T1000 (cell line): ENCODE data around the gene CHST8.
"Not testable (repeated sequence)": the region's sequence is repeated elsewhere in the genome, so short reads cannot be mapped to it uniquely, and the experiment has no call there.

Experiments
- DNase-seq: peaks from one replicate; lab custom pipeline; 2025; ENCODE audit warnings: mixed read lengths; lab: John Stamatoyannopoulos, UW

The CHST8 gene

DNA sequence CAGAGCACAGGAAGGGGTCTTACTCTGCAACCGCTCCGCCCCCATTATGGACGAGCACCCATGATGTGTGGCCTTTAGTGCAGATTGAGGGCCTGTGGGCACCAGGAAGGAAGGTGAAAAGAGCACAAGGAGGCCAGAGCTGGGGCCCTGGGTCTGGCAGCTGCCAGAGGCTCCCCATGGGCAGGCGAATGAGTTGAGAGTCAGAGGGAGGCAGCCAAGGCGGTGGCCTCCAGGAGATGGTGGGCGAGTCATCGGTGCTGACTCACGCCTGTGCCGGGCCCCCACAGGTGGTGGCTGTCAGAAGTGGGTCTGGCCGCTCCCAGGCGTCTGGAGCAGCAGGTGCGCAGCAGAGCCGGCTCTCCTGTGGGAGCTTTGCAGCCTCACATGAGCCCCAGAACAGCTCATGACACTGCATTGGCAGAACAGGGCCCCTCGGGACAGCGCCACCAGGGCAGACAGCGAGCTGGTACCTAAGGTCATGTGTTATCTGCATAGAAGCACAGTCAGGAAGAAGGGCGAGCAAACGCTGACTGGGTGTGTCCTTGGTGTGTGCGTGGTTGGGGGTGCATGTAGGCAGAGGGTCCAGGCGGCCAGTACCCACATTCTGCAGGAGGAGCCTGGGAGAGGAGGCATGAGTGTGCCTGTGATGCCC lies 68.8 kb downstream of the CHST8 start:
- DNase-seq, result no peak

DNA sequence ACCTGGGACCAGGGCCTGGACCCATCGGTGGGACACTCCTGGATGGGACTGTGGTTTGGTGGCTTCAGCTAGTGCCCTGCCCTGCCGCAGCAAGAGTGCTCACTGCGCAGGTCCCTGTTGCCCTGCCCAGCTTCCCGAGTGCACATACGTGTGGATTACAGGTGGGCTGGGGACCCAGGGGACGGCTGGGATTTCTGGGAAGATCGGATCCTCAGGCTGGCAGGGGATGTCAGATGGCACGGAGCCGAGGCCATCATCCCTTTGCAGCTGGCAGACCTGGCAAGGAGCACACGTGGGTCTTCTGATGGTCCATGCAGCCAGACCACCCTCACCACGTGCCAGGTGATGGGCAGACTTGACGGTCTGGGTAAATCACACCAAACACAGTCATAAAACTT lies 69.3 kb downstream of the CHST8 start:
- no peak for DNase-seq

DNA sequence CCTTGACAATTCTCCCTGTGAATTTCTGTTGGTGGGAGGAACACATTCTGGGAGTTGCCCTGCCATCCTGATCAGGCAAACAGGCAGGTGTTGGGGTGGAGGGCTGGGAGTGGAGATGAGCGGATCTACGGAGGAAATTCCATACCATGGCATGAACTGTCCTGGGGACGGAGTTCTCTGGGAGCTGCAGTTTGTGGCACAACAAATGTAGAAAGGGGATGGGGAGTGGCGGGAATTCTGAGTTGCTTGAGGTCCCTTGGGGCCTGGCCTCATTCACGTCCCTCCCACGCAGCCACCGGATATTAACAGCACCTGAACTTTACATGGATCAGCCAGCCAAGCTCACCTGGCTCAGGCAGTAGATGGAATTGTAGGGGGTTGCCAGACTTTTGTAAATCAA lies 70.0 kb downstream of the CHST8 start:
- DNase-seq, result no peak

DNA sequence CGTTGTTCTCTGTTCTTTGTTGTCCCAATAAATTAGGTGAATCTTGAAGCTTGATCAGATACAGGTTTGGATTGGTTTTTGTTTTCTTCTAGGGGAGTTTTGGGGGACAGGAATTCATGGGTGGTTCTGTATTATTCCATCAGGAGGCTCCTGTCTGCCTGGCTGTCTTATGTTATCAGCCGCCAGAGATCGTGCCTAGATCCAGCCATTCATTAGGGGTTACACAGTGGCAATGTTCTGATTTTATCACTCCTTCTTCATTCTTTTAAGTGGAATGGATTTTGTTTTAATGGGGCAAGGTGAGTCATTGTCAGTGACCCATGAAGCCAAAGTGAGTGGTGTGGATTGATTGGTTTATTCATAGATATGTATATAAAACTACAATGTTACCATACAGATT lies 71.9 kb downstream of the CHST8 start:
- DNase-seq, result no peak

DNA sequence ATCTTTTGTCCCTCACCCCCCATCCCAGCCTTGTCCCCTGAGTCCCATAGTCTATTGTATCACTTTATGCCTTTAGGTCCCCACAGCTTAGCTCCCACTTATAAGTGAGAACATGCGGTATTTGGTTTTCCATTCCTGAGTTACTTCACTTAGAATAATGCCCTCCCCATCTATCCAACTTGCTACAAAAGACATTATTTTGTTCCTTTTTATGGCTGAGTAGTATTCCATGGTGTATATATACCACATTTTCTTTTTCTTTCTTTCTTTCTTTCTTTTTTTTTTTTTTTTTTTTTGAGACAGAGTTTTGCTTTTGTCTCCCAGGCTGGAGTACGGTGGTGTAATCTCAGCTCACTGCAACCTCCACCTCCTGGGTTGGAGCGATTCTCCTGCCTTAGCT lies 73.8 kb downstream of the CHST8 start:
- not testable (repeated sequence) for DNase-seq

DNA sequence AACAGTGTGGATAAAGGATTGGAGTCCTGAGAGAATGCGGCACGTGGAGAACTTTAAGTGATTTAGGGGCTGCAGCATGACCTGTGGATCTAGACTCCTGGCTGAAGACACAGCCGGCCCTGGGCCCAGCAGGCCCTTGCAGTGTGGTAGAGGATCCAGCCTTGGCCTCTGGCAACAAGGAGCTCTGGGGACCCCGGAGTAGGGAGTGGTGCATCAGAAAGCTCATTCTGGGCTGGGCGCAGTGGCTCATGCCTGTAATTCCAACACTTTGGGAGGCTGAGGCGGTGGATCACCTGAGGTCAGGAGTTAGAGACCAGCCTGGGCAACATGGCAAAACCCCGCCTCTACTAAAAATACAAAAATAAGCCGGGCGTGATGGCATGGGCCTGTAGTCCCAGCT lies 76.0 kb downstream of the CHST8 start:
- DNase-seq, result no peak

DNA sequence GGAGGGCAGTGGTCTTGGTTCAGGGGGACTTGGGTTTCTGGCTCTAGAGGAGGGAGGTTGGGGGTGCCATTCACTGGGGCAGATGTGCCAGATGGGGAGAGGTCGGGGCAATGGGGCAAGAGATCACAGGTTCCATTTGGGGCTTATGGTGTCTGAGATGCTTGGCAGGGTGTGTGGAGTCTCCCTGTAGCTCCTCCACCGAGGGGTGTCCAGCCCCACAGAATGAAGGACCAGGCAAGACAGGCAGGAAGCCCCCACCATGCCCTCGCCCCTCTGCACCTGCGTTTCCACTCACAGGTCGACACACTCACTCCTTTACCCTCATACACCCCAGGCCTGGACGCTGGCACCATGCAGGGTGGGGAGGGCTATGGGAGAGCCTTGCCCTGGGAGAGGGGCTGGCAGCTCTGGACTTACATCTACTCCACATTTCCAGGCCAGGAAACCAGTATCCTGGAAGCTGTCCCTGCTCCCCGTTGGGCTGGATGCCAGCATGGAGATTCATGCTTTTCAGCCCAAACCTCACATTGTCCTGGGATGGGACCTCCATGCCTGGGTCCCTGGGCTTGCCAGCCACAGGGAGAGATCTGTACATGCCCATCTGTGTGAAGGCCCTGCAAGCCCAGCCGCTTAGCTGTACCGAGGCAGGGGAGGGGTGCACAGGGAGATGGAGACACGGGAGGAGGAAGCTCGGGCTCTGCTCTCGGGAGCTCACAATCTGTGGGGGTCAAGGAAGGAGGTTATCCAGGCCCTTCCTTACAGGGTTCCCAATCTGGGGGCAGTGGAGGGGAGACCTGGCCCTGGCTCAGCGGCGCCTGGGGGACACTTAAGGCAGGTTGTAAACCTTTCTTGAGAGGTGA lies 77.1 kb downstream of the CHST8 start:
- DNase-seq, result no peak

DNA sequence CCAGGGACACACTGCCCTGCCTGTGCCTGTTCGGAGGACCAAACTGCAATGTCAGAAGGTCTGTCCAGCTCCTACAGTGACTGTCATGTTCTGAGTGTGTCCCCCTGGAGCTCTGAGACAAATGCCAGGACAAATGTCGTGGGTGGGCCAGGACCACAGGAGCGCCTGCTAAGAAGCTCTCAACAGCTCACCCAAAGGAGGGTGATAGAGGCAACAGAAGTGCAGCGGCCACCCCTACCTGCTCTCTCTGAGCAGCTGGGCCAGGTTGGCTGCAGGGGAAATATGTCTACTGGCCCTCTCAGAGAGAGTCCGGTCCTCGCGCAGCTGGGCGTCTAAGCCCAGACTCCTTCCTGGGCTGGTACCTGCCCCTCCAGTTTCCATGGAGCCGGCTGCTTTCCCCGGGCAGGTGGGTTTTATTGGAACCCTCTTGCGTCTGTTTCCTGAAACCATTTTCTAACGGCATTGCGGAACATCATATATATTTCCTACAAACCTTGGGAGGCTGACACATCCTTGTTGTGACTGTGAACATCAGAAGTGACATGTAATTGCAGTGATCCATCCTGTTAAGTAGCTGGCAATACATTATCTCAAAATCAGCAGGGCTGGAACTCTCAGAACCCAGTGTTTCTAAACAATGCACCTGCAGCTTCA lies 78.1 kb downstream of the CHST8 start:
- no peak for DNase-seq

DNA sequence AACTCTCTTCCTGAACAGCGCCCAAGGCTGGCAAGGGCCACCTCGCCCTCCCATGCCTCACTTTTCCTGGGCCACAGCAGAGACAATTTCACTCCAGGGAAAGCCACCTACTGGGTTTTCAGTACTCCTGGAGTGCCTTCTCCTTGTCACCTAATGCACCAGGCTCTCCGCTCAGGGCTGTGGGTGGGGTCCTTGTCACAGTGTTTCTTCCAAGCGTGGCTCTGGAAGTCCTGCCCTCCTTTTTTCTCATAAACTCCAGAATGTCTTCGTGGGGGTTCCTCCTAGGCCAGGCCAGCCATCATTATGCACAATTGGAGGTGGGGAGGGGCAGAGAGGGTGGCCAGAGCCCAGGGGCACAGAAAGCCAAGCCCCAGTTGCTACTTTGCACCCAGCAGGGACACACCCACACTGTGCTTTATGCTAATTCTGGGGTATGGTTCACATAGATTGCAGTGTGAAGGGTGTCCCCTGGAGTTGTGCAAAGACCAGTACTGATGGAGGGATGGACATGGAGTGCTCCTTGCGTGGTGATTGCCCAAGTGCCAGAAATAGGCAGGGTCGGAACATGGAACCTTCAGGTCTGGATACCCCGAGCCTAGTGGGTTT lies 78.8 kb downstream of the CHST8 start:
- DNase-seq, result no peak

DNA sequence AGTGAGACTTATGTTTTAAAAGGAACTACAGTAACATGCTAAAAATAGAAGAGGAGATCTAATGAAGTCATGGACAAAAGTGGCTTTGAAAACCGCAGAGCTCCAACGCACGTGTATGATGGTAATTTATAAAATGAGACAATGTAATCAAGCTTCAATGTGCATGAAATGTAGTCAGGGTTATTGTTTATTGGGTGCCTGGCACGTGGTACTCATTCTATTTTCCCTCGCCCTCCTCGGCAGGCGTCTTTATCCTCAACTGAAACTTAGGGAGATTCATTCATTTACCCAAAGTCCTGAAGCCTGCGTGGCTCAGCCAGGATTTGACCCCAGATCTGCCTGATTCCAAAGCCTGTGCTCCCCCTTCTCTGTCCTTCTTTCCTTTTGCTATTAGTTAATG lies 79.8 kb downstream of the CHST8 start:
- DNase-seq, result no peak

DNA sequence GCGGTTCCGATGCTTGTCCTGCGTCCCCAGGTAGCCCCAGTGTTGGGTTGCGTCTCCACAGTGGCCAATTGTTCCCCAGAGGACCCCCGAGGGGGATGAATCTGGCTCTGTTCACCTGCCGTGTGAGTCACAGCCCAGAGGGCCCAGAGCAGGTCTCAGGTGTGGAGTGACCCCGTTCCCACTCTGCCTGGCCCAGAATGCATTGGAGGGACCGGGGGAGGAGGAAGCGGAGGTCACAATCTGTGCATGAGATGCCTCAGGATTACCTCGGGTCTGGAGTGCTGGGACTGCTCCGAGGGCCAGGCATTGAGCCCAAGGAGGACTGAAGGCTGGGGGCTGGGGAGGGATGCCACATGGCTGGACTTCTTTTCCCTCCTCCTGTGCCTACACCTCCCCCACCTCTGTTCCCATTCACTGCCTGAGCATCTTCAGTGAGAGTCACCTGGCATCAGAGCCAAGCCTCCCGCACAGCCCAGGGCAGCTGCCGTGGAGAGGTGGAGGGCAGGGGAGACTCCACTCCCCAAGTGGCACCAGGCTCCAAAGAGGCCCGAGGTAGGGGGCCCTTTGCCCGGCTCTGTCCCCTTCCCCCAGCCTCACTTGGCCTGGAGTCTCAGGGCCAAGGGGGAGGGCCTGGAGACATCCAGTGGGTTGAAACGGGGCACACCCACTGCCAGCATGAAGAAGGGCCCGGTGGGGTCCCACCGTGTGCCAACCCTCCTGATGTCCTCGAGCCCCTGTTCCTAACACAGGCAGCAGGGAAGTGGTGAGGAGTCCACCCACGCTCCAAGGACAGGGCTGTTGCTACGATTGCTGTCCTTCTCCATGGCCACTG lies 81.1 kb downstream of the CHST8 start:
- no peak for DNase-seq

DNA sequence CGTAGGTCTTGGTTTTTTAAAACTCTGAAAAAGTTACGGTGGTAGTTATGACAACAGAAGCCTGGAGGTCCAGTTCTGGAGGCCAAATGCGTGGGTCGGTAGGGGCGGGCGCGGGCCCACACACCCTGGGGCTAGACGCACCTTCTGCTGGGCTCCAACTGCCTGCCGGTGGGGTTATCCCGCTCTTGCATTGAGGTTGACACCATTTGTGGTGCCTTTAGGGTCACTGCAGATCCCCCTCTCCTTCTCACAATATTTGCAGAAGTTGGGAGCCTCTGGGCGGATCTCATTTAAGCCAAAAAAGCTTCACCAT lies 81.6 kb downstream of the CHST8 start:
- no peak for DNase-seq

DNA sequence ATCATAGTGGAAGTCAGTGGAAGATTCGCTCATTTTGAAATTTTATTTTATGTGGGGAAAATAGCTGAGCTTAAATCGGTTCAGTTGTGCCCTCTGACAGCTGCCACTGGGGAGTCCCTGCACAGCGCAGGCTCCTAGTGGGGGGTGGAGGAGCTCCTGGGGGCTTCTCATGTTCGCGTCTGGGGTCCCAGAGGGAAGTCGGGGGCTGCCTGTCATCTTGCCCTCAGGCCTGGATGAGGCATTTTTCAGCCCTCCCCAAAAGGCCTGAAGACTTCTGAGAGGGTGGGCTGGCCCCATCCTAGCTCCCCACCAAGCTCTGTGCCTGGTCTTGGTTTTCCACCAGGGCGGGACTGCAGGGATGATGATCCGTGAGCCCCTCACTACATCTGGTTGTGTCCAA lies 82.1 kb downstream of the CHST8 start:
- DNase-seq, result no peak

DNA sequence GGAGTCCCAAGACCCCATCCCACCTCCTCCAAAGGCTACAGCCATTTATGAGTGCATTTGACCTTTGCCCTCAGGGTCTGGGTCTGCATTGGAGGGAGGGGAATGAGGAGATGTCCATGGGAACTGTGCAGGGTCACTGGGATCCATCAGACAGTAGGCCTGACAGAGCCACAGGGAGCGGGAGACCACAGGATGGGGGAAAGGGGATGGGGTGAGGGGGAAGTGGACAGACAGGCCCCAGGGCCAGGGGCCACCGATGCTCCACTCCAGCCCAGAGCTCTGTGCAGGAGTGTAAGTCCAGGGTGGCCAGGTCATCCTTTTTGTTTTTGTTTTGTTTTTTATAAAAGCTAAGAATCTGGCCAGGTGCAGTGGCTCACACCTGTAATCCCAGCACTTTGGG lies 82.5 kb downstream of the CHST8 start:
- no peak for DNase-seq

DNA sequence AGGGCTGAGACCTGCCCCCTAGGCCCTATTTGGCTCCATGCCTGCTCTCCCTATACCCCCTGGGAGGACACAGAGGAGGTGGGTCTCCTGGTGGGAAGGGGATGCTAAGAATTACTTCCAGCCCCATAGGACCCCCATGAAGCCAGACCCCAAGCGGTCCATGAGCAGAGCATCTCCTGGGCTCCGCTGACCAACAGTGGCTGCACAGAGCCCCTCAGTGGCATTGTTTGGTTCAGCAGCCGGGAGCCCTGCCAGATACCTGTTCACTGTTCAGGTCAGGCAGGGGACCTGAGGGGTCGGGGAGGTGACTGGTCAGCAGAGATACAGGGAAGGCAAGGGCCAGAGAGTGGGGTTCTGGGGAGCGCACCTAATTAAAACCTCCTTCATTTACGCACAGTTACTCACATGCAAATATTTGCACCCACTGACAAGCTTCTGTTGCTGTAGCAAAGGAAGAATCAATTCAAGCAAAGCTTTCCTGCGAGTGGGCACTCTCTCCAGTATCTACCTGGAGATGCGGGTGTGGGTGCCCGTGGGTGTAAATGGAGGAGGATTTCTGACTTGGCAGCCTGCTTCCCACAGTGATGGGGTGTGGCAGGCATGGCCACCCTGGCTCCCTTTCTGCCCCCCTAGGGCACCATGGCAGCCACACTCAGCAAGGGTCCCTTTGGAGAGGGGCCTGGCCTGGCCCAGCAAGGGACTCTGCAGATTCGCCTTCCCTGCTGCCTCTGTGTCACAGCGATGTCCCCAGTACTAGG lies 83.5 kb downstream of the CHST8 start:
- DNase-seq, result no peak

DNA sequence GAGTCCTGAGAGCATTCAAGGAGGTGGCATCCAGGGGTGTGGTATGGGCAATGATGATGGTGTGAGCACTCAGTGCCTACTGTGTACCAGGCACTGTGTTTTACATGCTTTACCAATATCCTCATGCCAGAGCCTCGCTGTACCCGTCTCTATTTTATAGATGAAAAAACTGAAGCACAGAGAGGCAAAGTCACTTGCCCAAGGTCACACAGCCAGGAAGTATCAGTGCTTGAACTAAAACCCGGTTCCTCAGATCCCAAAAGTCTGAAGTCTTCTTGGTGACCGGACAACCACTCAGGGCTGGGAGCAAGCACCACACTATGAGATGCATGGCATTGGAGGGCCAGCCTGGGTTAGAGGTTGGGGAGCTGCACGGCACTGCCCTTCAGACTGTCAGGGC lies 84.1 kb downstream of the CHST8 start:
- DNase-seq, result no peak

DNA sequence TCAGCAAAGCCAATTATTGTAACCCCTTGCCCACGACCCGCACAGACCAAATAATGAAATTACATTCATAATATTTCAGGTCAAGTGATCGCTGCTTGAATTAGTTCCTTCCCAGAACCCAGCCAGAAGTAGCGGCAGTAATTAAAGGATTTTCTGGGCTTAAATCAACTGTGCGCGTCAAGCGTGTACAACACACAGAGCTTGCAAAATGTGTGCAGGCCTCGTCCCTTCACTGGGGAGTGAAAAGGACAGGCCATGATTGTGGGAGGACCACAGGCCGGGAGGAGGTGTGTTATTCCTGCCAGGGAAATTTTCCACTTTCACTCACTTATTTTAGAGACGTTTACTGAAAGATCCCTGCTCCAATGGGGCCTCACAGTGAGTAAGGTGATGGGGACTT lies 84.9 kb downstream of the CHST8 start:
- DNase-seq, result no peak

DNA sequence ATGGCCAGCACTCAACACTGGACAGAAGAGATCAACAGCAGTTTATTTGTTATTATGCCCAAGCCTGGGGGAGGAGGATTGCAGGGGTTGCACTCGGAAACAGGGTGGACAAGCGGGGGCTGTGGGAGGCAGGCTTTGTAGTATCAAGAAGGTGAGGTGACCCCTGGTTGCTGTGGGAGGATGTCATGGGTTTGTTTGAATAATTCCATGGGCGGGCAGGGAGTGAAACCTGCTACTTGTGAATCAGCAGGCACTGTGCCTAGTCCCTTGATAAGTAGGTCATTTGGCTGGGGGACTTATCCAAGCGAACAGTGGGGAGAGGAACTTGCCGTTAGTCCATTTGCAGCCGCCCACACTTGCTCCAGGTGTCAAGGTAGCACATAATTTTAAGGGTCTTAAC lies 90.5 kb downstream of the CHST8 start:
- DNase-seq, result no peak

DNA sequence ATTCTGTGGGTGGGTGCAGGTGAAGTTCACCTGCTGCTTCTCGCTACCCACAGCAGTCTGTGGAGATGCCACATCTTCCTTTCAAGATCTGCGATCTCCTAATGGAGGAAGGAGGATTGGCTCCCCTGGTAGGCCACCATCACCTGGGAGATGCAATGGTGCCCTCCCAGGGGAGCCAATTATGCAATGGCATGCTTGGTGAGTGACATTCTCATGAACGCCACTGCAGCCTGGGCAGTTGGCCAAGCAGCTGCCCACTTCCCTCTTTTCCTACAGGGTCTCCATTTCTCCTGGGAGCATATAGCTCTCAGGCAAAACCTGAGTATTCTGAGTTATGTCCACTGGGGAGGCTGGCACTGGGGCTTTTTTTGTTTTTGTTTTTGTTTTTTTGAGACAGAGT lies 91.4 kb downstream of the CHST8 start:
- DNase-seq, result no peak

DNA sequence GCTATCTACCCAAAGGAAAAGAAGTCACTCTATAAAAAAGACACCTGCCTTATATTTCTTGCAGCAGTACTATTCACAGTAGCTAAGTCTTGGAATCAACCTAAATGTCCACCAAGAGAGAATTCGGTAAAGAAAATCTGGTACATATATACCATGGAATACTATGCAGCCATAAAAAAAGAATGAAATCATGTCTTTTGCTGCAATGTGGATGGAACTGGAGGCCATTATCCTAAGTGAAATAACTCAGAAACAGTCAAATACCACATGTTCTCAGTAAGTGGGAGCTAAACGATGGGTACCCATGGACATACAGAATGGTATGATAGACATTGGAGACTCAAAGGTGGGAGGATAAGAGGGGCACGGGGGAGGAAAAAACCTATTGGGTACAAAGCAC lies 92.4 kb downstream of the CHST8 start:
- no peak for DNase-seq

DNA sequence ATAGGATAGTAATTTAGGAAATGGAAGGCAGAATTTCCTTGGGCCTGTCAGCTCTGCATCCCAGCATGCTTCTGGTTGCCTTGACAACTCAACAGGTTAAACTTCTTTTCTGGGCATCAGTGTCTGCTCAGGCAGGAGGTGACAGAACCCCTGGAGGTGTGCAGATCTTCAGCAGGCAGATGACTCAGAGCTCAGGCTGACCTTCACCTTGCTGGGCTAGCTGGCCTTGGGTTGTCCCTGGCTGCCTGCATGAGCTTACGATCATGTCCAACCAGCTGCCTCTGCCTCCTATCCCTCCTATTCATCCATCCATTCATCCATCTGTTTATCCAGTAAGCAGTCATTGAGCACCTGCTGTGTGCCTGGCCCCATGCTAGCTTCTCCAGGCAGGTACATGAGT lies 93.7 kb downstream of the CHST8 start:
- no peak for DNase-seq
